T-helper 2 cell treated with Interferon-gamma antibody and Interleukin-4, amounts not matched to agents 100 ng/mL and 5 ng/mL, for 36 hours (primary cell): Measurements from ENCODE around the gene FAM117A. TPM values are rescaled to one million over a fixed set of nuclear protein-coding genes. Genes with fewer than 3 reads are reported as not detected.

Experiments
- intact Hi-C: fragments of 100-400 bp; cut with micrococcal nuclease; formaldehyde crosslinking; loops from one replicate; pipeline ENCODE4 v1.15.1; 2023
- total RNA-seq: library from RNA; stranded (reverse); gene quantifications from 2 replicates; pipeline ENCODE4 v1.2.3, GENCODE V29; 2022

The FAM117A gene
- total RNA-seq, 1 donor from 2014 or later = 33.1 TPM

GRCh38 chr17:49681106-49681979, 82.6 kb downstream of the FAM117A start:
- intact Hi-C loops = no loop called here

GRCh38 chr17:49680314-49680713, 83.6 kb downstream of the FAM117A start:
- intact Hi-C loops = no loop called here

GRCh38 chr17:49677933-49678847, 85.7 kb downstream of the FAM117A start, which contains the start of gene SPOP:
SPOP (minus strand) TSS chr17:49678097; CDS start chr17:49622810, 55,287 bp downstream.
- intact Hi-C loops = loop anchor here (1.0 to 10.0 kb wide), 8 partner anchors 10 to 486 kb away; partner anchors contain the start of genes KAT7 and PHB1

- intact Hi-C loops = loop anchor here (1.0 to 10.0 kb wide), 4 partner anchors 31 to 485 kb away; partner anchors contain the start of gene PHB1
These were observed 86.6 kb downstream of the FAM117A start for GRCh38 chr17:49677134-49677932.

- intact Hi-C loops = loop anchor here (1.0 to 10.0 kb wide), 4 partner anchors 30 to 484 kb away; partner anchors contain the start of gene PHB1
These were observed 87.6 kb downstream of the FAM117A start for GRCh38 chr17:49676276-49676868.

- intact Hi-C loops = loop anchor here (10.0 kb wide), 1 partner anchor 260 kb away; the partner anchor contains the start of gene PHB1
These were observed 89.4 kb downstream of the FAM117A start for GRCh38 chr17:49674507-49674906.

- intact Hi-C loops = loop anchor here (10.0 kb wide), 1 partner anchor 259 kb away; the partner anchor contains the start of gene PHB1
These were observed 90.3 kb downstream of the FAM117A start for GRCh38 chr17:49673679-49674078.

- intact Hi-C loops = loop anchor here (10.0 kb wide), 1 partner anchor 256 kb away; the partner anchor contains the start of gene PHB1
These were observed 93.3 kb downstream of the FAM117A start for GRCh38 chr17:49670641-49671040.

- intact Hi-C loops = loop anchor here (10.0 kb wide), 1 partner anchor 255 kb away; the partner anchor contains the start of gene PHB1
These were observed 93.9 kb downstream of the FAM117A start for GRCh38 chr17:49670002-49670401.

GRCh38 chr17:49667854-49668253, 96.1 kb downstream of the FAM117A start:
- intact Hi-C loops = no loop called here

GRCh38 chr17:49664706-49665211, 99.2 kb downstream of the FAM117A start:
- intact Hi-C loops = no loop called here

Other genes with a start within 250 kb of the FAM117A start
- not detected in 2 replicates for gene NXPH3, start 188.3 kb downstream of the FAM117A start, total RNA-seq
- gene SPOP, start 86.0 kb downstream of the FAM117A start, total RNA-seq = 60.9 and 63.6 TPM in 2 replicates
- 80.8 and 84.5 TPM in 2 replicates for gene SLC35B1, start 56.2 kb downstream of the FAM117A start, total RNA-seq
- 73.3 and 80.8 TPM in 2 replicates for gene KAT7, start 24.6 kb upstream of the FAM117A start, total RNA-seq
- not detected in 2 replicates for gene TAC4, start 83.9 kb upstream of the FAM117A start, total RNA-seq
- gene DLX4, start 205.1 kb upstream of the FAM117A start, total RNA-seq = 0.16 and 0.25 TPM in 2 replicates
- gene DLX3, start 231.1 kb upstream of the FAM117A start, total RNA-seq = not detected in 2 replicates